ENCODE results near the gene PKP4.

The PKP4 gene

GRCh38 chr2:158717366-158718195, 260.8 kb downstream of the PKP4 start:
- no peak for TF ChIP-seq EZH2 (IDR thresholded peaks at IDR 0.05; ENCODE audit: borderline replicate concordance, low read length)
- no peak for TF ChIP-seq CTCF (IDR thresholded peaks at IDR 0.05; ENCODE audit: low read length)
- H3K9me3 ChIP-seq (ENCODE audit: low read length), result no peaks in the 10 kb centered on the region
- no peaks in the 10 kb centered on the region for H3K27me3 ChIP-seq (ENCODE audit: insufficient read depth, low read length)
- no peaks in the 10 kb centered on the region for H3K79me2 ChIP-seq (ENCODE audit: insufficient read depth, low read length)
- no peaks in the 10 kb centered on the region for H3F3A ChIP-seq (ENCODE audit: insufficient read depth, low read length)
- H3K36me3 ChIP-seq (ENCODE audit: insufficient read depth, low read length), result no peaks in the 10 kb centered on the region
- no peaks in the 10 kb centered on the region for H4K20me1 ChIP-seq (ENCODE audit: insufficient read depth, low read length)
- no peak overlapping the region for H2AFZ ChIP-seq (ENCODE audit: low read length)
- no peaks in the 10 kb centered on the region for H3K9me2 ChIP-seq (ENCODE audit: low read depth, low read length)
- no peak overlapping the region for H3K27ac ChIP-seq (ENCODE audit: low read depth, low read length, poor library complexity, severe bottlenecking)
- no peaks in the 10 kb centered on the region for H3K4me1 ChIP-seq (ENCODE audit: insufficient read depth, low read length, severe bottlenecking)
- no peak overlapping the region for H3K4me2 ChIP-seq (ENCODE audit: low read length)
- no peak overlapping the region for H3K9ac ChIP-seq (ENCODE audit: low read length)
- H3K4me3 ChIP-seq (ENCODE audit: low read depth, low read length, poor library complexity, severe bottlenecking), result no peak overlapping the region

- H2AFZ ChIP-seq (ENCODE audit: low read length), result no peak overlapping the region
Measured at GRCh38 chr2:158718196-158718585, 261.4 kb downstream of the PKP4 start.

GRCh38 chr2:158718851-158719250, 262.1 kb downstream of the PKP4 start:
- Histone ChIP-seq H3K9me2 (ENCODE audit: low read depth, low read length) (no peaks in the 10 kb centered on the region), H3K27me3 (ENCODE audit: insufficient read depth, low read length) (no peaks in the 10 kb centered on the region), H3K4me2 (ENCODE audit: low read length) (no peak overlapping the region), H3K4me1 (ENCODE audit: insufficient read depth, low read length, severe bottlenecking) (no peaks in the 10 kb centered on the region), H3K9me3 (ENCODE audit: low read length) (no peaks in the 10 kb centered on the region), H3F3A (ENCODE audit: insufficient read depth, low read length) (no peaks in the 10 kb centered on the region), H3K27ac (ENCODE audit: low read depth, low read length, poor library complexity, severe bottlenecking) (no peak overlapping the region), H3K4me3 (ENCODE audit: low read depth, low read length, poor library complexity, severe bottlenecking) (no peak overlapping the region), H3K36me3 (ENCODE audit: insufficient read depth, low read length) (no peaks in the 10 kb centered on the region), H3K79me2 (ENCODE audit: insufficient read depth, low read length) (no peaks in the 10 kb centered on the region), H3K9ac (ENCODE audit: low read length) (no peak overlapping the region), H2AFZ (ENCODE audit: low read length) (no peak overlapping the region), H4K20me1 (ENCODE audit: insufficient read depth, low read length) (no peaks in the 10 kb centered on the region)
- TF ChIP-seq EZH2 (IDR thresholded peaks at IDR 0.05; ENCODE audit: borderline replicate concordance, low read length), result no peak
- no peak for TF ChIP-seq CTCF (IDR thresholded peaks at IDR 0.05; ENCODE audit: low read length)

More at GRCh38 chr2:158718196-158718585, 261.4 kb downstream of the PKP4 start:
- H3K27ac ChIP-seq (ENCODE audit: low read depth, low read length, poor library complexity, severe bottlenecking), result no peak overlapping the region
- no peaks in the 10 kb centered on the region for H3K27me3 ChIP-seq (ENCODE audit: insufficient read depth, low read length)
- no peaks in the 10 kb centered on the region for H3K9me3 ChIP-seq (ENCODE audit: low read length)
- no peak overlapping the region for H3K4me3 ChIP-seq (ENCODE audit: low read depth, low read length, poor library complexity, severe bottlenecking)
- no peaks in the 10 kb centered on the region for H3K4me1 ChIP-seq (ENCODE audit: insufficient read depth, low read length, severe bottlenecking)
- no peak overlapping the region for H3K9ac ChIP-seq (ENCODE audit: low read length)
- H3K4me2 ChIP-seq (ENCODE audit: low read length), result no peak overlapping the region
- TF ChIP-seq EZH2 (IDR thresholded peaks at IDR 0.05; ENCODE audit: borderline replicate concordance, low read length) (no peak), CTCF (IDR thresholded peaks at IDR 0.05; ENCODE audit: low read length) (no peak)
- H3F3A ChIP-seq (ENCODE audit: insufficient read depth, low read length), result no peaks in the 10 kb centered on the region
- no peaks in the 10 kb centered on the region for H4K20me1 ChIP-seq (ENCODE audit: insufficient read depth, low read length)
- H3K36me3 ChIP-seq (ENCODE audit: insufficient read depth, low read length), result no peaks in the 10 kb centered on the region
- H3K9me2 ChIP-seq (ENCODE audit: low read depth, low read length), result no peaks in the 10 kb centered on the region
- no peaks in the 10 kb centered on the region for H3K79me2 ChIP-seq (ENCODE audit: insufficient read depth, low read length)
